Measurements from ENCODE around the gene EIF5A. TPM values are rescaled to one million over a fixed set of nuclear protein-coding genes. Genes with fewer than 3 reads are reported as not detected.
"Not testable (repeated sequence)": the region's sequence is repeated elsewhere in the genome, so short reads cannot be mapped to it uniquely, and the experiment has no call there.

Gene EIF5A
- polyA plus RNA-seq, 1 experiment: 556 TPM

GRCh38 chr17:7334938-7335538 is 27.6 kb downstream of the EIF5A start:
- ChIA-PET CTCF (interaction anchor here (1.0 to 3.2 kb wide), 3 partner anchors 10 to 97 kb away, joined by 3 to 13 read pairs (median 3); no protein-coding TSS in a partner anchor), POLR2A (no interaction called here)
- Histone ChIP-seq H3K27me3 (ENCODE audit: control insufficient read depth, insufficient read depth, low read length) (no peaks in the 10 kb centered on the region; the same call in 1 of the 2 replicates), H3K4me3 (ENCODE audit: low read depth, low read length) (no peak overlapping the region), H3K36me3 (ENCODE audit: control insufficient read depth, insufficient read depth, low read length) (no peaks in the 10 kb centered on the region)
- TF ChIP-seq CTCF (IDR thresholded peaks at IDR 0.05; ENCODE audit: insufficient read depth, low read depth, low read length): no peak
- DNase-seq (ENCODE audit: low read depth): no peak

- H3K4me3 ChIP-seq (ENCODE audit: low read depth, low read length); H3K27me3 ChIP-seq (ENCODE audit: control insufficient read depth, insufficient read depth, low read length); H3K36me3 ChIP-seq (ENCODE audit: control insufficient read depth, insufficient read depth, low read length); POLR2A ChIA-PET; DNase-seq (ENCODE audit: low read depth): not testable (repeated sequence)
- CTCF ChIA-PET: interaction anchor here (1.1 to 3.2 kb wide), 2 partner anchors 9 to 11 kb away, joined by 3 to 13 read pairs; no protein-coding TSS in a partner anchor
Measured at GRCh38 chr17:7335765-7336164, 28.3 kb downstream of the EIF5A start.

- Histone ChIP-seq H3K4me3 (ENCODE audit: low read depth, low read length) (no peak within 1 kb of the TSS), H3K36me3 (ENCODE audit: control insufficient read depth, insufficient read depth, low read length) (no peaks in the 10 kb centered on the region), H3K27me3 (ENCODE audit: control insufficient read depth, insufficient read depth, low read length) (peaks cover under 1% of the 10 kb centered on the region)
- ChIA-PET CTCF (interaction anchor here (1.1 to 3.2 kb wide), 4 partner anchors 8 to 20 kb away, joined by 3 to 13 read pairs (median 4); no protein-coding TSS in a partner anchor), POLR2A (no interaction called here)
- no peak for TF ChIP-seq CTCF (IDR thresholded peaks at IDR 0.05; ENCODE audit: insufficient read depth, low read depth, low read length)
- DNase-seq (ENCODE audit: low read depth): no peak
Measured at GRCh38 chr17:7336240-7337175, 29.1 kb downstream of the EIF5A start, which contains the start of gene ACAP1. Gene ACAP1 (plus strand): TSS chr17:7336529. CDS start chr17:7336735, 206 bp downstream.

GRCh38 chr17:7337600-7337999 is 30.2 kb downstream of the EIF5A start:
- H3K36me3 ChIP-seq (ENCODE audit: control insufficient read depth, insufficient read depth, low read length); POLR2A ChIA-PET; H3K4me3 ChIP-seq (ENCODE audit: low read depth, low read length); H3K27me3 ChIP-seq (ENCODE audit: control insufficient read depth, insufficient read depth, low read length); DNase-seq (ENCODE audit: low read depth): not testable (repeated sequence)
- CTCF ChIA-PET: interaction anchor here (0.6 to 3.2 kb wide), 3 partner anchors 13 to 671 kb away, joined by 3 to 13 read pairs (median 4); no protein-coding TSS in a partner anchor

GRCh38 chr17:7340179-7340578 is 32.8 kb downstream of the EIF5A start:
- H3K4me3 ChIP-seq (ENCODE audit: low read depth, low read length): no peak overlapping the region
- POLR2A ChIA-PET: no interaction called here
- CTCF ChIA-PET: interaction anchor here (0.6 to 1.2 kb wide), 2 partner anchors 25 to 26 kb away, joined by 3 to 4 read pairs; partner anchors contain the start of gene GPS2
- H3K27me3 ChIP-seq (ENCODE audit: control insufficient read depth, insufficient read depth, low read length): peaks cover 7% of the 10 kb centered on the region
- no peaks in the 10 kb centered on the region for H3K36me3 ChIP-seq (ENCODE audit: control insufficient read depth, insufficient read depth, low read length)
- DNase-seq (ENCODE audit: low read depth): no peak
- no peak for TF ChIP-seq CTCF (IDR thresholded peaks at IDR 0.05; ENCODE audit: insufficient read depth, low read depth, low read length)

GRCh38 chr17:7341842-7342241 is 34.4 kb downstream of the EIF5A start:
- Histone ChIP-seq H3K4me3 (ENCODE audit: low read depth, low read length) (no peak overlapping the region), H3K27me3 (ENCODE audit: control insufficient read depth, insufficient read depth, low read length) (peaks cover 7% of the 10 kb centered on the region), H3K36me3 (ENCODE audit: control insufficient read depth, insufficient read depth, low read length) (no peaks in the 10 kb centered on the region)
- DNase-seq (ENCODE audit: low read depth): no peak
- ChIA-PET POLR2A (no interaction called here), CTCF (no interaction called here)
- TF ChIP-seq CTCF (IDR thresholded peaks at IDR 0.05; ENCODE audit: insufficient read depth, low read depth, low read length): no peak
